COR-L47 (cell line): ENCODE results near the gene CLIC6.

Experiments
- DNase-seq: peaks from one replicate; lab custom pipeline; 2025; lab: John Stamatoyannopoulos, UW

The CLIC6 gene

DNA sequence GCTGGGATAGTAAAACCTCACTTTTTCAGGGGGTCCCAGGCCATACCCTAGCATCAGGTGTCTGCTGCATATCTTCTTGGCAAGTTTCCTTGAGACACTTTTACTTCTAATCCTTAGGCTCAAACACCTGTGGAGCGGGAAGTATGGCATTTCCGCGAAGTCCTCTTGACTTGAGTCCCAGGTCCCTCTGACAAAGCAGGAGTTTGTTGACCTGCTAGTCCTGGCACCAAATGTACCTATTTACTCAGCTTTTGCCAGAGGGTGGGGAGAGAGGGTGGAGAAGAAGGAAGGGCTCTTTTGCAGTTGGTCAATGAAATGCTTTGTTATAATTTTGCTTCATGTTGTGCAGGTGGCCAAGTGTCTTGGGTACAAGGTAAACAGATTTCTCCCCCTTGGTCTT lies 59.7 kb downstream of the CLIC6 start:
- peak; percentile 71 for DNase-seq

DNA sequence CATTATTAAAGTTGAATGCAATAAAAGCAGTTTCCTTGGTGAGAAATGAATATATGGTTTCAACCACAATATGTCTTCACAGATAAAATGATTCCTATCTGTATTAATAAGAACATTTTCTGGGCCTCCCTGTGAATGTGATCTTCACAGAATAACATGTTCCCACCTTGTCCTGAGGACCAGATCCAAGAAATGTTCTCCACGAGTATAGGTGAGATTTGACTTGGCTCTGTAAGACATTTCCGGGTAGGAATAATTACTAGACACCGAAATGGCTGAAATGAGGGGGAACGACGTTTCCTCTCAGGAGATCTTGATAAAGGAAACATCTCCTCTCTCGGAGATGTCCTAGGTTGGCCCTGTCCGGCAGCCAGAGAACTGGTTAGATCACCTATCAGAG lies 61.4 kb downstream of the CLIC6 start:
- DNase-seq, result no peak

GRCh38 chr21:34730756-34731445 lies 62.1 kb downstream of the CLIC6 start:
- no peak for DNase-seq

DNA sequence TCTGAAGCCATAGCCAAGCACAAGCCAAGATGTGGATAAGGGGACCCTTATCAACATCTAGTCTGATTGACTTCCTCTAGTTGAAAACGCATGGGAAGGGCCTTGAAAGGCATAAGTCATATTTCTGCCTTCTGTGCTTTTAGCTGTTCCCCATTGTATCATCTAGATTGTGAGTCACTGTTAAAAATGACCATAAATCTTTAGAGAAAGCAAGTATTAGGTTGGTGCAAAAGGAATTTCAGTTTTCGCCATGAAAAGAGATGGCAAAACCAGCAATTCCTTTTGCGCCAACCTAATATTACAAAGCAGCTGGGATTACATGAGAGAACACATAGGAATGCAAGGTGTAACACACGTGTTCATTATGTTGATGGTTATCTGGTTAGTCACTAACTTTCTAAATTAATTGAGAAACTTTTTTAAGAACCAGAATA lies 63.6 kb downstream of the CLIC6 start:
- no peak for DNase-seq

DNA sequence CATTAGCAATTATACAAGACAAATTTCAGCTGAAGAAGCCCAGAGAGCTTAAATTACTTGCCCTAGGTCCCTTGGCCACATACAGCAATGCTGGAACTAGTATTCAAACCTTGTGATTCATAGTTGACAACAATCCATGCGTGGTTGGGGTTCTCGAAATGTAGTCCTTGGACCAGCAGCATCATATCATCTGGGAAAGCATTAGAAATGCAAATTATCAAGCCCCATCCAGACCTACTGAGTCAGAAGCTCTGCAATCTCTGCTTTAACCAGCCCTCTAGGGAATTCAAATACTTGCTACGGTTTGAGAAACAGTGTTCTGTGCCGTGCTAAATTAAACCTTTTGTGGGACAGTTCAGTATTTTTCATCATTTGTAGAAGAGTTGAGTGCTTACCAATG lies 65.1 kb downstream of the CLIC6 start:
- DNase-seq, result no peak

- DNase-seq, result no peak
Observed at GRCh38 chr21:34734696-34735095, 65.9 kb downstream of the CLIC6 start.

GRCh38 chr21:34736116-34736874 lies 67.5 kb downstream of the CLIC6 start:
- no peak for DNase-seq

DNA sequence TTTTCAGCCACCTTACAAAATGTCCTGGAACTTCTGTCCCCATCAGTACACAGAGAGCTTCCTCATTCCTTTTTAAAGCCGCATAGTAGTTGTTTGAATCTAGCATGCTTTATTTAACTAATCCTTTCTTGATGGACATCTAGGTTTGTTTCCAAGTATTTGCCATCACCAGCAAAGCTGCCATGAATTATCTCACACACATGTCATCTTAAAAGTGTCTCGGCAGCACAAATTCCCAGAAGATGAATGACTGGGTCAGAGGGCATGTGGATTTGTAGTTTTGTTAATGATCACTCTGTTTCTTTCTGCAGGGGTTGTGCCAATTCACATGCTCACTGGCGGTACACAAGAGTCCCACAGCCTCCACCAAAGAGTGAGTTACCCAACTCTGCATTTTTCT lies 68.3 kb downstream of the CLIC6 start:
- DNase-seq, result no peak

DNA sequence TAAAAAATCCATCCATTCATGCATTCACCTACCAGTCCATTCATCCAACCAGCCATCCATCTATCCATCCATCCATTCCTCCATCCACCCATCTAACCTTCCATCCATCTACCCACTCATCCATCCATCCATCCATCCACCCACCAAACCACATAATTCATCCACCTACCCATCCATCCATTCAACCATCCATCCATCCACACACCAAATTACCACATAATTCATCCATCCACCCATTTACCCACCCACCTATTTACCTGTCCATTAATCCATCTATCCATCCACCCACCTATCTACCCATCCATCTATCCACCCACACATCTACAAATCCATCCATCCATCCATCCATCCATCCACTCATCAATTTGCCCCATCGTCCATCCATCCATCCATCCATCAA lies 71.4 kb downstream of the CLIC6 start:
- DNase-seq, result no peak

GRCh38 chr21:34743285-34743684 lies 74.5 kb downstream of the CLIC6 start:
- DNase-seq, result no peak

DNA sequence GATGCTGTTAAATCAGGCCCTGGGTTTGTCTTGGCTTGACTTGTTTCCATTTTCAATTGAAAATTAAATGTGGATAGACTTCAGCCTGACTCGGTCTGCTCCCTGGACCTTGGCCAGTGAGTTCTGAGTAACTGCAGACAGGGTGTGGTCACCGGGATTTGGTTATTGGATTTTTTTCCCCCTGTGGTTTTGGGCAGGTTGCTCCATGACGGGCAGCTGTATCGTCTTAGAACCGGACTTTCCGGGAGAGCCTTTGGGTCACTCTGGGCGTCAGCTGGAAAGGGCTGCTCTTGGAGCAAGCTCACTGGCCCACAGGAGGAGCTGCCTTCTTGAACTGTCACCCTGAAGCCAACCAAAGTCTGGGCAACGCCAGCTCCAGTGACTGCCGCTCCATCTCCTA lies 75.0 kb downstream of the CLIC6 start:
- no peak for DNase-seq

GRCh38 chr21:34744801-34745200 lies 76.0 kb downstream of the CLIC6 start:
- DNase-seq, result peak; percentile 23

GRCh38 chr21:34745557-34746255 lies 76.9 kb downstream of the CLIC6 start:
- DNase-seq, result peak; percentile 73

DNA sequence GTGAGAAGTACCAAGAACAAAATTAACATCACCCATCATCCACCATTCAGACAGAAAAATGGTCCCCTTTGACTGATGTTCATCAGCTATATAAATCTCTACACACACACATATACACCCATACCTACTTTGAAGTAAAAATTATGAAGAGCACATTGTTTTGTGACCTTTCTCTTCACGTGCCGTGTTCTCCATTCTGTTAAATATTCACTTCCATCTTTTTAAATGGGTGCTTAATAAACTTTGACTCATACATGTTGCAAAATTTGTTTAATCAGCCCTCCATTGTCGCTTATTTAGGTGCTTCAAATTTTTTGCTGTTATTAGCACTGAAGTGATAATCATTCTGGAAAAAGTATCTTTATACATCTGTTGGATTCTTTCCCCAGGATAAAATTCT lies 80.1 kb downstream of the CLIC6 start:
- DNase-seq, result no peak

DNA sequence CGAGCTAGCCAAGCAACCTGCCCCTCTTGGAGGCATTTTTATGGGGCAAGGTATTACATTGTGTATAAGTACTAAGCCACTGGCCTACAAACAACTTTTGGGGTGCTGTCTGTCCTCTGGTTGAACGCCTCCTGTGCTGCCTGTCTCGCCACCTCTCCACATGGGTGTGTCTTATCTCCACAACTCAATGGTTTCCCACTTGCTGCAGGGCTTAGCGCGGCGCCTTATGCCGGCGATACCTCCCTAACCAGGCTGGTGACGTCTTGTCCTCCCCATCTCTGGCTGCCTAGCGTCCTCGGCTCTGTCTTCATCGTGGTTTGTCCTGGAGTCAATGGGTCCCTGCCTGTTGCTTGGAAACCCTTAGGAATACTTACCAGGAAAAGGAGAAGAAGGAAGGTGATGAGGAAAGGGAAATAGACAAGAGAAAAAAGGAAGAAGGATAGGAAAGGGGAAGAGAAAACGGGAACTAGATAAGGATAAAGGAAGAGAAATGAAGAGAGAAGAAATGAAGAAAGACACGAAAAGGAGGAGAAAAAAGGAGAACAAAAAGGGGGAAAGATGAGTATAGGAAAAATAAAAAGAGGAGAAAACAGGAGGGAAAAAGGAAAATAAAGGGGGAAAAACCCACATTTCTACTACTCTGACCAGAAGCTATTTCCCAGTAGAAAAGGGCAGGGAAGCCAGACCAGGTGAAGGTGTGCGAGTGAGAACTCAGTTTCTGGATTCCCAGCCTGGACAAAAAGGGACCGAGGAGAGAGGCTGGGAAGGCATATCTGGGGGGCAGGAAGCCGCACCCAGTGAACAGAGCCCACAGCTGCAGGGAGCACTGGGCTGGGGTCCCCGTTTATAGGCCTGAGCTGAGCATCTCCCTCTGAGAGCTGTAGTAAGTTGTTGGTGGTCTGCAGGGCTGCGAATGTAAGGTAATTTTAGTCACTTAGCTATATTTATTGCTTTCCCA lies 86.2 kb downstream of the CLIC6 start:
- no peak for DNase-seq

DNA sequence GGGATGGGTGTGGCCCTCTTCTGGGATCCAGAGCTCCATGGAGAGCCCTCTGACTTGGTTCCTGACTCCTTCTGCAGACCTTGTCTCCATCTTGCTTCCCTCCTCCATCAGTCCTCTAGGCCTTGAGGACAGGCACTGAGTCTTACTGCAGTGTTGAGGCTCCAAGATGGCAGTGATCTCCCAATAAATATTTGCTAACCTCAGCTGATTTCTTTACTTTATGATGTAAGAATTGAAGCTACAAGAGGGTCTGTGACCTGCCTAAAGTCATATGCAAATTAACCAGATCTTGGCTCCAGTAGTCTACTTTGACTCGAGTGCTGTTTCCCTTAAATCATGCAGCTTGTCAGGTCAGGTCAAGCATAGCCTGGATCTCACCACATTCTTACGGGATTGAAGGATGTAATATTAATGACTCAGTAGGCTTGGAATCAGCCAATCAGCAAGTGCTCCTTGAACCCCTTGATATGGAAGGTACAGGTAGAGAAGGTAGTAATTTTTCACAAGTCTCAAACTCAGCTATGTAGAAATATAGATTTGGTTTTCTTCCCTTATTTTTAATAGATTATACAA lies 93.0 kb downstream of the CLIC6 start:
- DNase-seq, result no peak

GRCh38 chr21:34762786-34763185 lies 94.0 kb downstream of the CLIC6 start:
- no peak for DNase-seq

DNA sequence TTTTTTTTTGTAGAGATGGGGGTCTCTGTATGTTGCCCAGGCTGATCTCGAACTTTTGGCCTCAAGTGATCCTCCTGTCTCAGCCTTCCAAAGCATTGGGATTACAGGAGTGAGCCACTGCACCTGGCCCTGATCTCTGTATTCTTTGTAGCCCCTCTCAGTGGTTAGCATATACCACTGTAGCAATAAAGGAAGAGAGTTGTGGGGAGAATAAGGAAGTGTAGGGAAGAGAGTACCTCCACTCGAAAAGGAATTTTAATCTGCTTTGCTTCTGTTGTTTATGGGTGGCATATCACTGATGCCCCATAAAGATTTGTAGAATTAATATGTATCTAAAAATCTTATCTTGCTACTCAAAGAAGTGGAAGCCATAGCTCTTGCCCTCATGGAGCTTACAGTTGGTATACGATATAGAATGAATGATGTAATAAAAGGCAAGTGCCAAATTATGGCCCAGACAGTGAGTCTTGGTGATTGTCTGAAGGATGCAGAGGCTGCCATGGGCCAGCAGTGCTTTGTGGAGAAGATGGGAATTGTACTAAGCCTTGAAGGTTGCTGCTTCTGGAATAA lies 96.0 kb downstream of the CLIC6 start:
- DNase-seq, result no peak

DNA sequence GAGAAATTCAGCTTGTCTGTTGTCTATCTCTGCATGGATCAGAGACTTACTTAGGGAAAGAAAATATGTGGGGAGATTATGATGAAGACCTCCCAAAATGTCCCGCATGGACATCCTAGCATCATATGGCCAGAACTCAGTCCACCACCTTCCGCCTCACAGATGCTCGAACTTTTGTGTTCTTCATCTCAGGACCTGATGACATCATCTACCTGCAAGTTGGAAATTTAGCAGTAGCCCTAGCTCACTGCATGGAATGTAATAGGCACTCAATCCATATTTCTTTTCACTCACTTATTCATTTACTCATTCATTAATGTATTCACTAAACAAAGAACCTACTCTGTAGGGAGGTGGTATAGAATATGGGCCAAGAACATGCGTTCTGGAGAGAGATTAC lies 96.8 kb downstream of the CLIC6 start:
- DNase-seq, result no peak

GRCh38 chr21:34766862-34767261 lies 98.1 kb downstream of the CLIC6 start:
- DNase-seq, result no peak
